Measurements from ENCODE around the gene NDUFAF5. TPM values are rescaled to one million over a fixed set of nuclear protein-coding genes. Genes with fewer than 3 reads are reported as not detected.

The NDUFAF5 gene
- total and polyA plus RNA-seq, 2 of the 8 experiments (the other 6 are each of a cell fraction or from before 2014, with no cell fraction given): 11.8 to 32.3 TPM

DNA sequence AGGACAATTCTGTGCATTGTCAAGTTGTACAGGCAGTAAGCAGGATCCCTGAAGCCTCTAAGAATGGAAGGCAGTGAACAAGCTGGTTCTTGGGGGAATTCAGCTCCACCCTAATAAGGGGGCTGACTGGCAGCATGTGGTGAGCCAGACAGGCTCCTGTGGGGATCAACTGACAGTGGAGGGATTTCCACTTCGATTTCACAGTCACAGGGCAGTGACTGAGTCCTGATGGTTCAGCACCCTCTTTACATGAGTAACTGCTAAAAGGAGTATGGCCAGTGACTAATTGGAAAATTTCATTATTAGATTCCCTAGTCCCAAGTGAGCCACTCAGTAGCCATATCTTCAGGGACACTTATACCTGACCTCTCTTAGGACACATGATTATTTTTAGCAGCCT, 78.4 kb downstream of the NDUFAF5 start:
- H3K4me1 ChIP-seq (replicated peaks in 1 of 4; ENCODE audit: control insufficient read depth in 3 of 4, insufficient read depth in 4 of 4, low read length in 3 of 4): no peaks in the 10 kb centered on the region; a peak in 2 of 7 replicates
- H2AK5ac ChIP-seq (ENCODE audit: low read depth, low read length): no peak overlapping the region
- 88% methylated on average over 1 of the region's 1 CpG; no CpG with 5 or more reads in 1 of the 2 experiments for whole genome bisulfite sequencing, 2 experiments (ENCODE audit: extremely low coverage in 1 of 2, insufficient coverage in 1 of 2, insufficient read length in 1 of 2, insufficient replicate concordance in 2 of 2, low coverage in 1 of 2, low lambda C conversion rate in 2 of 2, missing lambda C conversion rate in 1 of 2)
- CTCF ChIA-PET (ENCODE audit: partially characterized antibody): interaction anchor here (1.6 kb wide), 1 partner anchor 10 kb away, joined by 3 read pairs; no protein-coding TSS in a partner anchor
- H3K79me2 ChIP-seq (ENCODE audit: control insufficient read depth in 1 of 2, insufficient read depth in 2 of 2, low read length in 2 of 2): no peaks in the 10 kb centered on the region
- H3K79me1 ChIP-seq (ENCODE audit: low read depth, low read length): no peaks in the 10 kb centered on the region
- no peaks in the 10 kb centered on the region for H3K36me3 ChIP-seq (ENCODE audit: control insufficient read depth in 2 of 4, insufficient read depth in 4 of 4, low read length in 3 of 4)
- H4K5ac ChIP-seq (ENCODE audit: insufficient read length, low read depth, low read length): no peak overlapping the region
- no peak overlapping the region for H3K23ac ChIP-seq (ENCODE audit: insufficient read length)
- no peak overlapping the region for H3K4ac ChIP-seq (replicated peaks; ENCODE audit: insufficient read length, low read depth, low read length)
- no peak overlapping the region for H3K14ac ChIP-seq (ENCODE audit: insufficient read length)
- H3K56ac ChIP-seq (replicated peaks; ENCODE audit: insufficient read length, low read depth, low read length): no peak overlapping the region
- no peaks in the 10 kb centered on the region for H4K20me1 ChIP-seq (replicated peaks in 1 of 2; ENCODE audit: control insufficient read depth in 1 of 2, insufficient read depth in 2 of 2, low read length in 2 of 2)
- H2AFZ ChIP-seq (ENCODE audit: low read length): no peak overlapping the region
- H3K4me3 ChIP-seq (ENCODE audit: extremely low read depth in 1 of 4, insufficient read depth in 2 of 4, low read depth in 3 of 4, low read length in 4 of 4): no peak overlapping the region
- H3K23me2 ChIP-seq (ENCODE audit: low read depth, low read length): no peaks in the 10 kb centered on the region; the same call in 1 of the 2 replicates
- H4K91ac ChIP-seq (replicated peaks; ENCODE audit: insufficient read length, low read length): no peak overlapping the region
- DNase-seq (ENCODE audit: low read depth in 1 of 2, low spot score in 2 of 2): no peak
- no peak overlapping the region for H2BK5ac ChIP-seq (ENCODE audit: low read depth, low read length)
- POLR2A ChIA-PET (ENCODE audit: partially characterized antibody): no interaction called here
- H3K4me2 ChIP-seq (ENCODE audit: insufficient read depth in 1 of 2, low read depth in 2 of 2, low read length in 2 of 2): no peak overlapping the region
- H3K27me3 ChIP-seq (replicated peaks in 1 of 4; ENCODE audit: control insufficient read depth in 3 of 4, extremely low read depth in 1 of 4, insufficient read depth in 3 of 4, low read length in 3 of 4): no peaks in the 10 kb centered on the region
- no peak overlapping the region for H2BK20ac ChIP-seq (ENCODE audit: low read length)
- H3K18ac ChIP-seq (ENCODE audit: extremely low read depth, low read length): no peak overlapping the region
- H2BK12ac ChIP-seq (ENCODE audit: low read depth, low read length): no peak overlapping the region
- H3K27ac ChIP-seq (ENCODE audit: low read depth, low read length): no peak overlapping the region
- no peak overlapping the region for H4K8ac ChIP-seq (ENCODE audit: extremely low read depth, insufficient read depth, low read length)
- H3K9ac ChIP-seq (replicated peaks in 1 of 4; ENCODE audit: extremely low read depth in 1 of 4, low read depth in 3 of 4, low read length in 3 of 4): no peak overlapping the region
- no peak for FAIRE-seq
- H3K9me3 ChIP-seq (ENCODE audit: insufficient read depth in 2 of 2, low read depth in 1 of 2, low read length in 1 of 2): no peaks in the 10 kb centered on the region
- H2BK120ac ChIP-seq (replicated peaks; ENCODE audit: low read depth, low read length): no peak overlapping the region
- H2BK15ac ChIP-seq (ENCODE audit: low read length): no peak overlapping the region
- TF ChIP-seq NANOG (IDR thresholded peaks at IDR 0.05; ENCODE audit: insufficient read depth, low read depth, low read length, poor library complexity, severe bottlenecking): no peak
